Measurements from ENCODE around the gene NIPAL3. TPM values are rescaled to one million over a fixed set of nuclear protein-coding genes. Genes with fewer than 3 reads are reported as not detected.
A peak's percentile ranks its signal among the peaks of the same experiment; 100 is the strongest.

Gene NIPAL3
- total RNA-seq, 3 donors from 2014 or later (not counting 1 experiment from before 2014, with no cell fraction given): 16.6 to 31.9 (median 29.4) TPM

DNA sequence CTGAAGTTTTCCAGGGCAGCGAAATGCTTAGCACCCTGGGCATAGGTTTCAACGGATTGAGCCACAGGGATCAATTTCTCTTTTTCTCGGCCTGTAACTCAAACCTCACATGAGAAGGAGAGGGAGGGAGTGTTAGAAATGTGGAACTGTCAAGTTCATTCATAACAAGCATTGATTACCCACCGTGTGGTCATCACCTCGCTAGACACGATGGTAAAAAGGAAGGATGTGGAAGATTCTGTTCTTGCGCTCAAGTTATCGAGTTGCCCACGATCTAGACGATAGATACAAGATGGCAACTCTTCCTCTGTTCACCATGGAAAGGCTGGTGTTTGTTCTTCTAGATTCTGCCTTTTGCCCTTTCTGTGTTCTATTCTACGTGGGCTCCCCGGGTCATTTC lies 83.0 kb downstream of the NIPAL3 start:
- Mint-ChIP-seq H3K27me3 (ENCODE audit: low read depth in 2 of 2) (peaks cover 62 to 73% of the 10 kb centered on the region in 2 donors), H3K36me3 (no peaks in the 10 kb centered on the region), H3K9me3 (no peaks in the 10 kb centered on the region), H3K4me1 (peaks cover 35 to 39% of the 10 kb centered on the region in 2 donors), H3K27ac (no peak overlapping the region), H3K4me3 (no peak overlapping the region)
- TF ChIP-seq, protein P1, sequence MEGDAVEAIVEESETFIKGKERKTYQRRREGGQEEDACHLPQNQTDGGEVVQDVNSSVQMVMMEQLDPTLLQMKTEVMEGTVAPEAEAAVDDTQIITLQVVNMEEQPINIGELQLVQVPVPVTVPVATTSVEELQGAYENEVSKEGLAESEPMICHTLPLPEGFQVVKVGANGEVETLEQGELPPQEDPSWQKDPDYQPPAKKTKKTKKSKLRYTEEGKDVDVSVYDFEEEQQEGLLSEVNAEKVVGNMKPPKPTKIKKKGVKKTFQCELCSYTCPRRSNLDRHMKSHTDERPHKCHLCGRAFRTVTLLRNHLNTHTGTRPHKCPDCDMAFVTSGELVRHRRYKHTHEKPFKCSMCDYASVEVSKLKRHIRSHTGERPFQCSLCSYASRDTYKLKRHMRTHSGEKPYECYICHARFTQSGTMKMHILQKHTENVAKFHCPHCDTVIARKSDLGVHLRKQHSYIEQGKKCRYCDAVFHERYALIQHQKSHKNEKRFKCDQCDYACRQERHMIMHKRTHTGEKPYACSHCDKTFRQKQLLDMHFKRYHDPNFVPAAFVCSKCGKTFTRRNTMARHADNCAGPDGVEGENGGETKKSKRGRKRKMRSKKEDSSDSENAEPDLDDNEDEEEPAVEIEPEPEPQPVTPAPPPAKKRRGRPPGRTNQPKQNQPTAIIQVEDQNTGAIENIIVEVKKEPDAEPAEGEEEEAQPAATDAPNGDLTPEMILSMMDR (IDR thresholded peaks at IDR 0.05): no peak
- Histone ChIP-seq H3K4me1 (ENCODE audit: control insufficient read depth, insufficient read depth, low read length) (peaks cover 32% of the 10 kb centered on the region), H3K4me3 (ENCODE audit: low read length) (no peak overlapping the region), H3K9me3 (ENCODE audit: control insufficient read depth, insufficient read depth, low read length) (no peaks in the 10 kb centered on the region), H3K36me3 (ENCODE audit: control insufficient read depth, insufficient read depth, low read length) (no peaks in the 10 kb centered on the region), H3K27me3 (ENCODE audit: control insufficient read depth, insufficient read depth, low read length) (peaks cover 27% of the 10 kb centered on the region), H3K27ac (ENCODE audit: low read length) (no peak overlapping the region)
- WGBS (ENCODE audit: insufficient coverage): 41% methylated on average over 12 of the region's 12 CpGs
- ATAC-seq (peak; percentile 12 to 69 (median 33)), DNase-seq (peak in 1 of 2 donors; percentile 58)
- intact Hi-C loops (cut with micrococcal nuclease): no loop called here

DNA sequence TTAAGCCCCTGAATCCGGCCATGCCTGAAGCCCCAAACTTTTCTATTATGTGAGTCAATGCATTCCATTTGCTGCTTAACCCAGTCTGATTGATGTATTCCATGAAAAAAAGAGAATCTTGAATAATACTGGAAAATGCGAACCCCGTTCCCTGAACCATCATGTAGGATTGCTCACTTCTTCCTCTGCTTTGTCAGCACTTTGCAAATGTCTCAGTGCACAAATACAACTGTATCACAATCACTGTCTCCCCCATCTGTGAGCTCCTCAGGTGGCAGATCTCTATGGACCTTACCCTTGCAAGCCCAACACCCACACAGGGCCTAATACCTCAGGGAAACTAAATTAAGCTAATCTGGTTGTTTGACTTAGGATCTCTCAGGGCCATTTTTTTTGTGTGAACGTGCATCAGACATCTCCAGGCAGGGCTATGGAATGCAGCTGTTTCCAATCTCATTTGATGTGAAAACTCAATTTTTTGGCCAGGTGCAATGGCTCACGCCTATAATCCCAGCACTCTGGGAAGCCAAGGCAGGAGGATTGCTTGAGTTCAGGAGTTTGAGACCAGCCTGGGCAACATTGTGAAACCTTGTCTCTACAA lies 84.9 kb downstream of the NIPAL3 start:
- ATAC-seq (no peak), DNase-seq (no peak)
- Mint-ChIP-seq H3K36me3 (no peaks in the 10 kb centered on the region), H3K4me1 (peaks cover 36 to 40% of the 10 kb centered on the region in 2 donors), H3K27me3 (ENCODE audit: low read depth in 2 of 2) (peaks cover 73 to 75% of the 10 kb centered on the region in 2 donors), H3K4me3 (no peak overlapping the region), H3K9me3 (no peaks in the 10 kb centered on the region), H3K27ac (no peak overlapping the region)
- H3K27ac ChIP-seq (ENCODE audit: low read length): no peak overlapping the region
- no peaks in the 10 kb centered on the region for H3K36me3 ChIP-seq (ENCODE audit: control insufficient read depth, insufficient read depth, low read length)
- no peaks in the 10 kb centered on the region for H3K9me3 ChIP-seq (ENCODE audit: control insufficient read depth, insufficient read depth, low read length)
- 95% methylated on average over 5 of the region's 5 CpGs for WGBS (ENCODE audit: insufficient coverage)
- peaks cover 32% of the 10 kb centered on the region for H3K4me1 ChIP-seq (ENCODE audit: control insufficient read depth, insufficient read depth, low read length)
- H3K4me3 ChIP-seq (ENCODE audit: low read length): no peak overlapping the region
- H3K27me3 ChIP-seq (ENCODE audit: control insufficient read depth, insufficient read depth, low read length): peaks cover 25% of the 10 kb centered on the region
- intact Hi-C loops (cut with micrococcal nuclease): loop anchor here (5.0 kb wide), 1 partner anchor 37 kb away; no protein-coding TSS in a partner anchor
- TF ChIP-seq, protein P1 (IDR thresholded peaks at IDR 0.05): no peak

DNA sequence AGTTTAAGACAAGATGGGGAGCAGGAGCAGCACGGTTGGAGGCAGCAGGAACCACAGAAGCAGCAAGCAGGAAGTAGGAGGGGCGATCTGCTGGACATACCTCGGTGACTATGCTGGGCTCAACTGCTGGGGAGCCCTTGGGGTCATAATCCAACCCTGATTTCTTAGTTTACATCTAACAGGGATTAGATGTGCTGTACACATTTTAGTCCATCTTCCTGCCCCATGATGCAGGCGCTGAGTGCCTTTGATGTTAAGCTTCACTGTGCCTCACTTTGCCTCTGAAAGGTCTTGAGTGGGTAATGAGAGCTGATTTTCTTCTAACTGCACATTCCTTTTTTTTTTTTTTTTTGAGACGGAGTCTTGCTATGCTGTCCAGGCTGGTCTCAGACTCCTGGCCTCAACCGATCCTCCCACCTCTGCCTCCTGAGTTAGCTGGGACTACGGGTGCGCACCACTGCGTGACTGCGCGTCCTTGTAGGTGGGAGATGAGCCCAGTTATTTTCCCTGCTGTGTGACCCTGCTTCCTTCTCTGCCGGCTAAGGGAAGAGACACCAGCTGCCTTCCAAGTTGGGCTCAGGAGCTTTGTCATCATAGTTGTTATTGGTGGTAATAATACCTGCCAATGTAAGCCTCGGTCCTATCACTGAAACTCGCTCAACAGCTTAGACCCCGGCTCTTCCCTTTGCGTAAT lies 85.9 kb downstream of the NIPAL3 start:
- DNase-seq: peak in 1 of 2 donors; percentile 68
- Histone ChIP-seq H3K9me3 (ENCODE audit: control insufficient read depth, insufficient read depth, low read length) (no peaks in the 10 kb centered on the region), H3K27me3 (ENCODE audit: control insufficient read depth, insufficient read depth, low read length) (peaks cover 25% of the 10 kb centered on the region), H3K36me3 (ENCODE audit: control insufficient read depth, insufficient read depth, low read length) (no peaks in the 10 kb centered on the region), H3K4me1 (ENCODE audit: control insufficient read depth, insufficient read depth, low read length) (peaks cover 36% of the 10 kb centered on the region), H3K4me3 (ENCODE audit: low read length) (peak overlapping the region; percentile 78), H3K27ac (ENCODE audit: low read length) (peak overlapping the region; percentile 89)
- WGBS (ENCODE audit: insufficient coverage): 42% methylated on average over 16 of the region's 16 CpGs
- peaks cover 36 to 40% of the 10 kb centered on the region in 2 donors for H3K4me1 Mint-ChIP-seq
- ATAC-seq: no peak
- H3K9me3 Mint-ChIP-seq: no peaks in the 10 kb centered on the region
- H3K4me3 Mint-ChIP-seq: peak overlapping the region; percentile 79
- H3K36me3 Mint-ChIP-seq: no peaks in the 10 kb centered on the region
- intact Hi-C loops (cut with micrococcal nuclease): loop anchor here (5.0 kb wide), 1 partner anchor 36 kb away; no protein-coding TSS in a partner anchor
- TF ChIP-seq, protein P1 (IDR thresholded peaks at IDR 0.05): no peak
- peak overlapping the region; percentile 16 to 69 for H3K27ac Mint-ChIP-seq
- peaks cover 74% of the 10 kb centered on the region in 2 donors for H3K27me3 Mint-ChIP-seq (ENCODE audit: low read depth in 2 of 2)

Data from natural killer cell (primary cell).